Gastroesophageal sphincter (tissue), 3 donors: Measurements from ENCODE around the gene PLXNB3.

Experiments
- EP300 ChIP-seq: sonication (generic); formaldehyde crosslinking; IDR thresholded peaks from one replicate; pipeline ENCODE4 v1.6.1; 2017; ENCODE audit warnings: antibody characterized with exemption, mild to moderate bottlenecking
- POLR2A ChIP-seq, 2 donors: fragments of 450-650 bp; IDR thresholded peaks; one replicate each; pipeline ENCODE4 v1.6.1; 2017; ENCODE audit warnings: antibody characterized with exemption in 2 of 2, mild to moderate bottlenecking in 2 of 2, moderate library complexity in 1 of 2
- POLR2AphosphoS5 ChIP-seq: sonication (generic); formaldehyde crosslinking; IDR thresholded peaks from one replicate; pipeline ENCODE4 v1.6.1; 2017; ENCODE audit warnings: antibody characterized with exemption
- TF ChIP-seq, protein P1 (sequence below), 4 experiments: fragments of 200-600 bp in 2 of 4; fragments of 450-650 bp in 2 of 4; sonication (generic) in 1 of 4; IDR thresholded peaks; one replicate each; pipeline ENCODE4 v1.5.1; 2017 to 2019; ENCODE audit warnings: antibody characterized with exemption in 4 of 4, mild to moderate bottlenecking in 2 of 4, moderate library complexity in 2 of 4

DNA sequence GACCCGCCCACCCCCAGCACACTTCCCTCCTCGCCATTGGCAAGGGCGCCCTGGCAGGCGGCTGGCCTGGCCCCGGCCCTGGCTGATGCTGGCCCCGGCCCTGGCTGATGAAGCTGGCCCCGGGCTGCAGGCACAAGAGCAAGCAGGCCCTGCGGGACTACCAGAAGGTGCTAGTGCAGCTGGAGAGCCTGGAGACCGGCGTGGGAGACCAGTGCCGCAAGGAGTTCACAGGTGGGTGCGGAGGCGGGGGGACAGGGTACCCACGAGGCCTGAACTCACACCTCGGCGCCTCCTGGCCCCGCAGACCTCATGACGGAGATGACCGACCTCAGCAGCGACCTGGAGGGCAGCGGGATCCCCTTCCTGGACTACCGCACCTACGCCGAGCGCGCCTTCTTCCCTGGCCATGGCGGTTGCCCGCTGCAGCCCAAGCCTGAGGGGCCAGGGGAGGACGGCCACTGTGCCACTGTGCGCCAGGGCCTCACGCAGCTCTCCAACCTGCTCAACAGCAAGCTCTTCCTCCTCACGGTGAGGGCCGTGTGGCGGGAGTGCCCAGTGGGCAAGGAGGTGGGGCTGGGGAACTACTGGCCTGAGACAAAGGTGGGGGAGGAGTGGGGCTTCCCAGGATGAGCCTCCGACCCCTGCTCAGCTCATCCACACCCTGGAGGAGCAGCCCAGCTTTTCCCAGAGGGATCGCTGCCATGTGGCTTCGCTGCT is 10.7 kb downstream of the PLXNB3 start:
- TF ChIP-seq POLR2A (IDR thresholded peaks at IDR 0.05) (no peak), POLR2AphosphoS5 (no peak), EP300 (no peak)
- TF ChIP-seq, protein P1, sequence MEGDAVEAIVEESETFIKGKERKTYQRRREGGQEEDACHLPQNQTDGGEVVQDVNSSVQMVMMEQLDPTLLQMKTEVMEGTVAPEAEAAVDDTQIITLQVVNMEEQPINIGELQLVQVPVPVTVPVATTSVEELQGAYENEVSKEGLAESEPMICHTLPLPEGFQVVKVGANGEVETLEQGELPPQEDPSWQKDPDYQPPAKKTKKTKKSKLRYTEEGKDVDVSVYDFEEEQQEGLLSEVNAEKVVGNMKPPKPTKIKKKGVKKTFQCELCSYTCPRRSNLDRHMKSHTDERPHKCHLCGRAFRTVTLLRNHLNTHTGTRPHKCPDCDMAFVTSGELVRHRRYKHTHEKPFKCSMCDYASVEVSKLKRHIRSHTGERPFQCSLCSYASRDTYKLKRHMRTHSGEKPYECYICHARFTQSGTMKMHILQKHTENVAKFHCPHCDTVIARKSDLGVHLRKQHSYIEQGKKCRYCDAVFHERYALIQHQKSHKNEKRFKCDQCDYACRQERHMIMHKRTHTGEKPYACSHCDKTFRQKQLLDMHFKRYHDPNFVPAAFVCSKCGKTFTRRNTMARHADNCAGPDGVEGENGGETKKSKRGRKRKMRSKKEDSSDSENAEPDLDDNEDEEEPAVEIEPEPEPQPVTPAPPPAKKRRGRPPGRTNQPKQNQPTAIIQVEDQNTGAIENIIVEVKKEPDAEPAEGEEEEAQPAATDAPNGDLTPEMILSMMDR (IDR thresholded peaks at IDR 0.05), result no peak
